LNCAP (cell line): Measurements from ENCODE around the gene CPN2.

ENCODE experiments used
- TF ChIP-seq, protein P1 (sequence below): fragments of 450-650 bp; IDR thresholded peaks from 2 replicates; pipeline ENCODE4 v1.5.1; 2017; ENCODE audit warnings: mild to moderate bottlenecking

Gene CPN2

DNA sequence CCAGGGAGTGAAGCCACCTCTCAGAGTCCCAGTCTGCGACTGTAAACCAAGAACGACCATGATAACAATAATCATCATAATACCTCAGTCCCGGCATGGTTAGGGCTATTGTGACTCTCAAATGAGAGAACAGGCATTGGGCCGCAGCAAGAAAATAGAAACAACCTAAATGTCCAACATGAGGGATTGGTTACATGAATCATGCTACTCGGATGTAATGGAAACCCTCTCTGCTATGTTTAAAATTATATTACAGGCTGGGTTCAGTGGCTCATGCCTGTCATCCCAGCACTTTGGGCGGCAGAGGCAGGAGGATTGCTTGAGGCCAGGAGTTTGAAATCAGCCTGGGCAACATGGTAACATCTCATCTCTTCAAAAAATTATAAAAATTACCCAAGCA, 2.8 kb downstream of the CPN2 start:
- TF ChIP-seq, protein P1, sequence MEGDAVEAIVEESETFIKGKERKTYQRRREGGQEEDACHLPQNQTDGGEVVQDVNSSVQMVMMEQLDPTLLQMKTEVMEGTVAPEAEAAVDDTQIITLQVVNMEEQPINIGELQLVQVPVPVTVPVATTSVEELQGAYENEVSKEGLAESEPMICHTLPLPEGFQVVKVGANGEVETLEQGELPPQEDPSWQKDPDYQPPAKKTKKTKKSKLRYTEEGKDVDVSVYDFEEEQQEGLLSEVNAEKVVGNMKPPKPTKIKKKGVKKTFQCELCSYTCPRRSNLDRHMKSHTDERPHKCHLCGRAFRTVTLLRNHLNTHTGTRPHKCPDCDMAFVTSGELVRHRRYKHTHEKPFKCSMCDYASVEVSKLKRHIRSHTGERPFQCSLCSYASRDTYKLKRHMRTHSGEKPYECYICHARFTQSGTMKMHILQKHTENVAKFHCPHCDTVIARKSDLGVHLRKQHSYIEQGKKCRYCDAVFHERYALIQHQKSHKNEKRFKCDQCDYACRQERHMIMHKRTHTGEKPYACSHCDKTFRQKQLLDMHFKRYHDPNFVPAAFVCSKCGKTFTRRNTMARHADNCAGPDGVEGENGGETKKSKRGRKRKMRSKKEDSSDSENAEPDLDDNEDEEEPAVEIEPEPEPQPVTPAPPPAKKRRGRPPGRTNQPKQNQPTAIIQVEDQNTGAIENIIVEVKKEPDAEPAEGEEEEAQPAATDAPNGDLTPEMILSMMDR: no peak

DNA sequence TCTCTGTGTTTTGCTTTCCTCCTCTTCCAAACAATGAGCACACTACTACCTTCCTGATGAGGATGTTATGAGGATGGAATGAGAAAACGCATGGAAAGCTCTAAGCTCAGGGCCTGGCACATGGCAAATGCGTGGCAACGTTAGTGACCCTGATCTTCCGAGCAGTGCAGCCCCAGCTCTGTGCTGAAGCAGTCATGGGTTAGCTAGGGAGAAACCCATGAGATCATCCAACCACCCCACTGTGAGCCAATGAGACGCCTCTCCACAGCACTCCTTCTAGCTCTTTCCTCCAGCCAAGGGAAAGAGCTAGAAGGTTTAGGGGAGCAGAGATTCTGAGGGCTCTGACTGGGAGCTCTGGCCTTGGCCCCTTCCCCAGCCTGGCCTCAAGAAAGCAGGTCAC, 4.5 kb downstream of the CPN2 start:
- TF ChIP-seq, protein P1: no peak

DNA sequence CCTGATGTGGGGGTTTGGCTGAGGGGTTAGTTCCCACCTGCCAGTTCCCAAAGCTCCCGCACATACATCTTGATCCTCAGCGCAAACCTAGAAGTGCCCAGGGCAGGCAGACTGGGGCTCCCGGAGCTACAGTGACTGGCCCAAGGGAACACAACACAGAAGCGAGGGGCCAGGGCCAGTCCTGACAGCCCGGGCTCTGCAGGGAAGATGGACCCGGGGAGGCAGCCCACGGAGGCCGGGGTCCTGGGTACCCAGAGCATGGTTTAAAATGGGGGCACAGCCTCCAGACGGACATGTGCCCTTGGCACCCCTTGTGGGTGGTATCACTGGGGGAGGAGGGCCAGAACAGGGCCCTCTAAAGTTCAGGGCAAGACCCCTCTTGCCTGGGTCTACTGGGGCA, 5.1 kb downstream of the CPN2 start:
- TF ChIP-seq, protein P1: no peak

DNA sequence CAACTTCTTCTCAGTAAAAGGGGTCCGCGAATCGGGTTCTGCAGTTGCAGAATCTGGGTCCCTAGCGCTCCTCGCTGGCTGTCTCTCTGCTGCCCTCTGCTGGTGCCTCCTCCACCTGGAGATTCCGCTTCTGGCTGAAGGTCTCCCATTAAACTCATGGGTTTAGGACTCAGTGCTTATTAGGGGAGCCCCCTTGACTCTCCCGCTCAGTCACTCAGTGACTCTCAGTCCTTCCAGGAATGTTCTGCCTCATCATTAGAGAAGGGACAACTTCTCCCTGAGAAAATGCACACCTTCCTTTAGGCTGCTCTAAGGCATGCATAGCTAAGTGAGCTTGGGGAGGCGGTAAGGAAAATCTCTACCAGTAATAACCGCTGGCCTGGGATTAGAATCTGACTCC, 7.1 kb downstream of the CPN2 start:
- TF ChIP-seq, protein P1: peak; percentile 97

DNA sequence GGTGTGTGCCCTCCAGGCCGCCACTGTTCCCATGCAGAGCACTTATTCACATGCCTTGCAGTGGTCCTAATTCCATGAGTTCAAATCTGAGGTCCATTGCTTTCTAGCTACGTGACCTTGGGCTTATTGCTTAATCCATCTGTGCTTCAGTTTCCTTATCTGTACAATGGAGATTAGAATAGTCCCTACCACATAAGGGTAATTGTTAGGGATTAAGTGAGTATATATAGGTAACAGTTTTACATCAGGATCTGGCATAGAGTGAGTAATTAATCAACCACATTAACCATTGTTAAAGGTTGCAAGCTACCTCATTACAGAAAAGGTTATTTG, 7.6 kb downstream of the CPN2 start:
- TF ChIP-seq, protein P1: no peak

DNA sequence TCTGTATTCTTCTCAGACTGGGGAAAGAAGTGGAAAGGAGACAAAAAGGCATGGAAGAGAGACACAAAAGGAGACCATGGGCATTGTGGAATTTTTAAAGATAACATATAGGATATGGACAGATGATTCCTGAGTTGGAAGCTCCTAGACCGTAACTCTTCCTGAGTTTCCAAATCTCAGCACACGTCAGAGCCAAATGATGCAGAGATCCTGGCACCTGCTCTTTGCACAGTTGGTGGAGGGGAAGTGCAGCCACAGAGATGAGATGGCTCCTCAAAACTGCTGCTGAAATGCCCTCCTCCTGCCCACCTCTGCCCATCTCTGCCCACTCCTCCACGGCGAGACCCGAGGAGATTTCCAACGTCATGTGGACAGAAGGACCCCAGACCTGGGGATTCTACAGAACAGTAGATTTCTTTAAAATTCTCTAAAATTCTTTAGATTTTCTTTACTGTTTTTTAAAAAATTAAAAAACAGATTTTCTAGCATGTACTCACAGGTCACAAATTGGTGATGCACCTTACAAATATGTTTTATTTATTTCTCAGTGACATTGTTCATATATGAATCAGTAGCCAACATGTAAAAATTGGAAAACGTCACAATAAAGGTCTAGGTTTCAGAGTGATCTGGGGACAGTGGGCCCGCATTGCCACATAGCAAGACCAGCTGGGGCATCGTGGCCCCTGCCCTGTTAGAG, 8.1 kb downstream of the CPN2 start:
- TF ChIP-seq, protein P1: no peak

DNA sequence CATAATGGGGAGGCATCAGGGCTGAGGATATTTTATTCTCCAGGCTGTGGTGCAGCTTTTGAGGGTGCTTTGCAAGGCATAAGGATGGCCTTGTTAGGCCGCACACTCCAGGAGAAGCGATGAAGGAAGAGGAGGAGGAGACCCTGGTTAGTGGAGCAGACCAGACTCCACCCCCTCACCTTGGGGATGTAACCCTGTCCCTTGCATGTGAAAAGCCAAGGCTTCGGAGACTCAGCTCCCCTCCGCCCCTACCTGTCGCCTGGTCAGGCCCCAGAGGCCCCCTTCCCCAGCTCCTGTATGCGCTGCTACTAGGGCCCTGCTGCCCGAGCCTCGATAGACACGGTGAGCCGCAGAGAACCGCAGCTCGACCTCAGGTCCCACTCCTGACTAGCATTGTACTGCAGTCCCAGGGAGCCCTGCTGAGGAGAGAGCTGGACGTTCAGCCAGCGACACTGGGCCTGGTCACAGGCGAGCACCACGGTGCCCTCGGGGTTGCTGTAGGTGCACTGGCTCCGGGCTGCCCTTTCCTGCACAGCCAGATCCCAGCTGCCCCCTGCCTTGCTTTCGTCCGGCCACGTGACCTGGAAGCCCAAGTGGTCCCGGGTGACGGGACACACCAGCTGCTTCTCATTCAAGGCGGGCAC, 10.2 kb downstream of the CPN2 start:
- TF ChIP-seq, protein P1: no peak

DNA sequence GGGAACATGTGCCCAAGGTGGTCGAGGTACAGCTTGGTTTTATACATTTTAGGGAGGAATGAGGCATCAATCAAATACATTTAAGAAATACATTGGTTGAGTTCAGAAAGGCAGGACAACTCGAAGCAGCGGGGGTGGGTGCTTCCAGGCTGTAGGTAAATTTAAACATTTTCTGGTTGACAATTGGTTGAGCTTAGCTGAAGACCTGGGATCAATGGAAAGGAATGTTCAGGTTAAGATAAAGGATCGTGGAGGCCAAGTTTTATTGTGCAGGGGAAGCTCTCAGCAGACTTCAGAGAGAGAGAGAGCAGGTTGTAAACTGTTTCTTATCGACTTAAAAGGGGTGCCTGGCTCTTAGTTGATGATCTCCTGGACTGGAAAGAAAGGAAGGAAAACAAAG, 11.3 kb downstream of the CPN2 start:
- TF ChIP-seq, protein P1: no peak
